Measurements from ENCODE around the gene TJP3. TPM values are rescaled to one million over a fixed set of nuclear protein-coding genes. Genes with fewer than 3 reads are reported as not detected.
A peak's percentile ranks its signal among the peaks of the same experiment; 100 is the strongest.

The TJP3 gene
- total and polyA plus RNA-seq, 8 donors = 11.2 to 36.2 (median 15.7) TPM

- Histone ChIP-seq H3K27ac (no peak overlapping the region), H3K27me3 (peaks cover 12 to 49% of the 10 kb centered on the region in 2 donors), H3K9me3 (peaks cover 0 to 22% of the 10 kb centered on the region in 2 donors), H3K4me3 (peak overlapping the region; percentile 27 to 43), H3K36me3 (no peaks in the 10 kb centered on the region), H3K4me1 (peaks cover 0 to 21% of the 10 kb centered on the region in 2 donors)
- TF ChIP-seq CTCF (IDR thresholded peaks at IDR 0.05) = no peak
- DNase-seq (peak in 1 of 4 donors; percentile 77), ATAC-seq (peak; percentile 50)
- intact Hi-C loops (cut with DNase I) = no loop called here
Observed at GRCh38 chr19:3784607-3785450, 76.6 kb downstream of the TJP3 start.

- H3K27me3 ChIP-seq = peaks cover 12 to 55% of the 10 kb centered on the region in 2 donors
- ATAC-seq (peak; percentile 7), DNase-seq (peak in 1 of 4 donors; percentile 73)
- H3K27ac ChIP-seq = no peak overlapping the region
- peaks cover 0 to 22% of the 10 kb centered on the region in 2 donors for H3K9me3 ChIP-seq
- H3K4me3 ChIP-seq = peak overlapping the region; percentile 27 to 43
- TF ChIP-seq CTCF (IDR thresholded peaks at IDR 0.05) = no peak
- intact Hi-C loops (cut with DNase I) = no loop called here
- H3K4me1 ChIP-seq = peaks cover 0 to 21% of the 10 kb centered on the region in 2 donors
- no peaks in the 10 kb centered on the region for H3K36me3 ChIP-seq
Observed at GRCh38 chr19:3785451-3785937, 77.3 kb downstream of the TJP3 start.

- no peak for TF ChIP-seq CTCF (IDR thresholded peaks at IDR 0.05)
- H3K9me3 ChIP-seq = peaks cover 0 to 16% of the 10 kb centered on the region in 2 donors
- no peaks in the 10 kb centered on the region for H3K36me3 ChIP-seq
- peak within 1 kb of the TSS; percentile 27 to 43 for H3K4me3 ChIP-seq
- peaks cover 12 to 55% of the 10 kb centered on the region in 2 donors for H3K27me3 ChIP-seq
- intact Hi-C loops (cut with DNase I) = no loop called here
- no peak within 1 kb of the TSS for H3K27ac ChIP-seq
- H3K4me1 ChIP-seq = peaks cover 0 to 21% of the 10 kb centered on the region in 2 donors
- peak in 1 of 4 donors; percentile 60 for DNase-seq
- peak; percentile 7 for ATAC-seq
Observed at GRCh38 chr19:3785938-3786824, 78.0 kb downstream of the TJP3 start, which contains the start of gene MATK. TSS of gene MATK (minus strand) at chr19:3786381. CDS start at chr19:3785135, 1,246 bp downstream.

GRCh38 chr19:3788996-3789778, 81.0 kb downstream of the TJP3 start:
- no peaks in the 10 kb centered on the region for H3K36me3 ChIP-seq
- no peak for ATAC-seq
- peaks cover 12 to 38% of the 10 kb centered on the region in 2 donors for H3K27me3 ChIP-seq
- H3K9me3 ChIP-seq = no peaks in the 10 kb centered on the region
- H3K4me3 ChIP-seq = no peak overlapping the region
- H3K27ac ChIP-seq = no peak overlapping the region
- TF ChIP-seq CTCF (IDR thresholded peaks at IDR 0.05) = no peak
- intact Hi-C loops (cut with DNase I) = no loop called here
- DNase-seq = no peak
- H3K4me1 ChIP-seq = peaks cover 0 to 21% of the 10 kb centered on the region in 2 donors
